IPS-NIHi11 (cell line): ENCODE data around the gene MGME1.
"Not testable (repeated sequence)": the region's sequence is repeated elsewhere in the genome, so short reads cannot be mapped to it uniquely, and the experiment has no call there.

Experiments
- DNase-seq: peaks from one replicate; pipeline ENCODE4 v3.0.0; 2012; ENCODE audit warnings: mixed read lengths, low spot score

MGME1 gene

DNA sequence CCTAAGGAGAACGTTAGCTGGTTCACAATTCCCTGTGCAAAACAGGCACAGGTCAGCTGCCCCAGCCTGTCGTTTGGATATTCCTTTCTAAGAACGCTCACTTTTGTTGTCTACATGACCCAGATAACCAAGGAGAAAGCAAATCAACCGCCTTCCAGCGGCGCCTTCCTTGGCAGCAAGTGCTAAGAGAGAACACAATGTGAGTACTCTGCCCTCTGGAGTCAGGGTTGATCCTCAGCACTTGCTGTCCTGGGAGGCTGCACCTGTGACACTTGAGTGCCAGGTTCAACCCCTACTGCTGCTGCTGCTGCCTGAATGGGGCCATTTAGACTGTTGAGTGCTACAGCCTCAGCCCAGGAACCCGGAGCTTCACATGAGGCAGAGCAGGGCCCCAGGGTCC lies 52.1 kb downstream of the MGME1 start:
- no peak for DNase-seq

DNA sequence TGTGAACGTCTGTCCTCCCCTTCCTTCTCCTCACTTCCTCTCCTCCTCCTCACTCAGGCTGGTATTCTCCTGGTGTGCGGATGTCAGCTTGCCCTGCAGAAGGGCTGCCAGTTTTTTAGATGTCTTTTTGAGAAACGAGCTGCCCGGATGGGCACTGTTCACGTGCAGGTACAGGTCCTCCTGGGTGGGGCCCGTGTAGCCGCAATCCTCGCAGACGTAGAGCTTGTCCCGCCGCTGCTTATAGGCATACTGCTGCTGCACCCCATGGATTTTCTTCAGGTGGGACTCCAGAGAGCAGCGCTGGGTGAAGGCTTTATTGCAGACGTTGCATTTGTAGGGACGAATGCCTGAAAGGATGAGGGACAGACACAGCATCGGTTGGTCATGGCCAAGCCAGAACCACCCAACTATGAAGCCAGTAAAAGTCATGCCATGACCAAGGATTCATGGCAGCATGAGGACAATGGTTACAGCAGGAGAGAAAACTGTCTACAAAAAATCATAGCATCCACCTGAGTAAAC lies 55.8 kb downstream of the MGME1 start:
- DNase-seq: no peak

DNA sequence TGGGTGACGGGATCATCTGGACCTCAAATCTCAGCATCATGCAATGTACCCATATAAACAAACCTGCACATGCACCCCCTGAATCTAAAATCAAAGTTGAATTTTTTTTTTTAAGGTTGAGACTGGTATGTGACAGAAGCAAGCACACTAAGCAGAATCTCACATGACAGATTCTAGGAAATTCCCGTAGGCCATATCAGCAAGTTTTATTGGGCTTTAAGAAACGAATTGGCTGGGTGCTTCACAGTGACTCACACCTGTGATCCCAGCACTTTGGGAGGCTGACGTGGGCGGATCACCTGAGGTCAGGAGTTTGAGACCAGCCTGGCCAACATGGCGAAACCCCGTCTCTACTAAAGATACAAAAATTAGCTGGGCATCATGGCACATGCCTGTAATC lies 58.2 kb downstream of the MGME1 start:
- DNase-seq: not testable (repeated sequence)

DNA sequence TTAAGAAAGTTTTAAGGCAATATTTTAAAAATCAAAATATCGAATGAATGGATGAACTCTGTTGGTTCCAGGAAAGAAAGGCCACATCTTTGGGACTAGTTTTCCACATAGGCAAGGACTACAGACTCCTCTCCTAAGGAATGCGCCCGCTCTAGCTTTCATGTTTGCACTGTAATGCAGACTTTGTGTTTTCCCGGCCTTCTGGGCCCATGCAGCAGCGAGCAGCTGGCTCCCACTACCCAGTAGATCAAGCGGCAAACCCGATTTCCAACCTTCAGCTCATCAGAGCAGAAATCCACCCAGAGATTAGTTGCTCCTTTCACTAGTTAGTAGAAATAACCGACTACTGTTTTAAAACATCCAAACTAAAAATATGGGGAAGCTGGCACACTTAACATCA lies 61.2 kb downstream of the MGME1 start:
- DNase-seq: no peak

DNA sequence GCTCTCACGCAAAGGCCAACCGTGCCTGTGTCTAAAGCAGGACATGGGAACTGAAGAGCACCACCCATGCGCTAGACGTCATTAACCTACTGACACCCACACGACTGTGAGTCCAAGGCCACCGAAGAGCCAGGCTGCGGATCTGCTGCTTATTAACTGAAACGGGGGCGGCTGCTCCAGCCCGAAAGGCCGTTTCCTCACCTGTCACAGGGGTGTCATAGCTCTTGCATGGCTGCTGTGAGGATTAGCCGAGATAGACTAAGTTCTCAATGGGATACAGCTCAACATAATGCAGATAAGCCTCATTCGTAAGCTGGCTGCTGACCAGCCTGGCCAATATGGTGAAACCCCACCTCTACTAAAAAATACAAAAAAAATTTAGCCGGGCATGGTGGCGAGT lies 62.2 kb downstream of the MGME1 start:
- no peak for DNase-seq

DNA sequence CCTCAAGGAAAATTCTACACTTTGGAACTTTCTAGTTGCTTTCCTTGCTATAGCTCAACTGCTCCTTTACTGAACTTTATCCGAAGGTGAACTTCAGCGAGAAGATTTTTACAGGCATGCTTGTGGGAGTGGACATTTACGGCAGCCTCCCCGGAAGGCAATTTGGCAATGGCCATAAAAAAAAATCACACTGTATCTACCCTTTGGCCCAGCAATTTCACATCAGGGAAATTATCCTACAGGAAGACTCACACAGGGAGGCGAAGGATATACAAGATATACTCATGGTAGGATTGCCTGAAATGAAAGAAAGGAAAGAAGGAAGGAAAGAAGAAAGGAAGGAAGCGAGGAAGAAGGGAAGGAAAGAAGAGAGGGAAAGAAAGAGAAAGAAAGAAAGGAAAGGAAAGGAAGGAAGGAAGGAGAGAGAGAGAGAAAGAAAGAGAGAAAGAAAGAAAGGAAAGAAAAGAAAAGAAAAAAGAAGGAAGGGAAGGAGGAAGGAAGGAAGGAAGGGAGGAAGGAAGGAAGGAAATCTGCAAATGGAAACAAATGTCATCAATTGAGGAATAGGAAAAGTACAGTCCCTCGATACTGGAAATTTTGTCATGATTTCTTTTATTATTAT lies 63.2 kb downstream of the MGME1 start:
- DNase-seq: no peak

DNA sequence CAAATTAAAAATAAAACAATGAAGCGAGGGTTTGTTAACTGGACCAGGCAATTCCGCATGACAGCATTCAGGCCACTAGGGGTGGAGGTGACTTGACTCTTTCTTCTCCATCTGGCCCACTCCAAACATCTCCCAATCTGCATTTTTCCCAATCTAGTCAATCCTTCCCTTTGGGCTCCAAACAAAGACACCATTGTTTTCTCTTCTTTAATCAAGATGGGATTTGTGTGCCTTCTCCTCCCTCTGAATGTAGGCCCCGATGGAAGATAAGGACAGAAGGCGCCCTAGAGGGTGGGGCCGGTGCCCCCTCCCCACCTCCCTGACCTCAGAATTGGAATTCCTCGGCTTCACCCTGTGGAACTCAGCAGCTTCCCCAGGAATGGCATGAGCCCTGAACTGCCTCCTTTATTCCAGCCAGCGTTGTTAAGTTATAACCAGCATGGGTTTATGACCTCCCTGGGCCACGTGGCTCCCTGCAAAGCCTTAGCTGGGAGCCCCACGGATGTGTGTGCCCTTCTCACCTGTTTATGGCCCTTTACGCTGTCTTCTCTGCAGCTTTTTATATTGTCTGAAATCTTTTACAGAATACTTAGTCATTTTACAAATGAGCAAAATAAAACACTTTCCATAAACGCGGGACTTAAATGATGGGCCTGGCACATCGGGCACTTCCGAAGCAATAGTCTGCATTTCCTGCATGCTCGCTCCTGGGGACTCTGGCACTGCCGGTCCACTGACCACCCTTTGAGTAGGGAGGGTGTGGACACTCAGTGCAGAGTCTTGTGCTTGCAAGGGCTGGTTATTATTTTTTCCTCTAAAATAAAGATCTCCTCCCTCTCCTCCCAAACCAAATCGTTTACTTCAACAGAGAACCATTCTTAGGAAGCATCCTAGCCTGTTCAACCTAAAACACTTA lies 64.4 kb downstream of the MGME1 start:
- DNase-seq: peak; percentile 49

DNA sequence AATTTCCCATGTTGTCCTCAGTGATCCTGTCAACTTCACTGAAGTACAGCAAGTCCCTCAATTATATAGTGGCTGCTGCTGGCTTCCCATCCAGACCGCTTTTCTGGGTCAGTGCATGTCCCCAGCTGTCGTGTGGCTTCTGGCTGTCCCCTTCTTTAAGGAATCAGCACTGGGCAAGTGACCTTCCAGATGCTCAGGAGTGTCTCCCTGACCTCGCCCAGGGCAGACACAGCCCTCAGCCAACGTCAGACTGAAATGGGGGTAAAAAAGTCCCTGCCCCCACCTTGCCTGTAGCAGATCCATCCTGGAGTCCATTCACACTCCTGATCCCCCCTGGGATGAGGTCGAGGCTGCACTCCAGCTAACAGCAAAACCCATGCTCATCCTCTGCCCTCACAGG lies 65.2 kb downstream of the MGME1 start:
- no peak for DNase-seq

DNA sequence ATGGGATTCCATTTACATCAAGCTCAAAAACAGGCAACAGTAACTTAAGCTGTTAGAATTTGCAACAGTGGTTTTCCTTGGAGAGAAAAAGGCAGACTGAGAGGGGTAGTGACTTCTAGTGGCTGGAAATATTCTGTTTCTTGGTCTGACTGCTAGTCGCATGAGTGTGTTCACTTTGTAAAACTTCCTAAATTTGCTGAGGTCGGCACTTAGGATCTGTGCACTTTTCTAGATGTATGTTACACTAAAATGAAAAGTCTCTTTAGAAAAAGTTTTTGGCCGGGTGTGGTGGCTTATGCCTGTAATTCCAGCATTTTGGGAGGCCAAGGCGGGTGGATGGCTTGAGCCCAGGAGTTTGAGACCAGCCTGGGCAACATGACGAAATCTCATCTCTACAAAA lies 70.2 kb downstream of the MGME1 start:
- no peak for DNase-seq
